ENCODE data around the gene UNC93A.
"Not testable (repeated sequence)": the region's sequence is repeated elsewhere in the genome, so short reads cannot be mapped to it uniquely, and the experiment has no call there.

Gene UNC93A

GRCh38 chr6:167351656-167352345, 60.7 kb downstream of the UNC93A start:
- no peak for DNase-seq
- Histone ChIP-seq H3K36me3 (replicated peaks) (no peaks in the 10 kb centered on the region), H3K27ac (no peak overlapping the region), H3K27me3 (replicated peaks) (peaks cover 5% of the 10 kb centered on the region), H3K4me3 (ENCODE audit: low read depth, low read length) (no peak overlapping the region)
- in situ Hi-C loops (cut with HindIII; ENCODE audit: low pct_ligation_motif_present, low sequenced_read_pairs): no loop called here
- TF ChIP-seq CTCF (IDR thresholded peaks at IDR 0.05; ENCODE audit: low read depth, low read length, missing control alignments): no peak

- H3K27ac ChIP-seq: no peak overlapping the region
- H3K36me3 ChIP-seq (replicated peaks): no peaks in the 10 kb centered on the region
- no peak for DNase-seq
- H3K4me3 ChIP-seq (ENCODE audit: low read depth, low read length): no peak overlapping the region
- in situ Hi-C loops (cut with HindIII; ENCODE audit: low pct_ligation_motif_present, low sequenced_read_pairs): no loop called here
- no peaks in the 10 kb centered on the region for H3K27me3 ChIP-seq (replicated peaks)
- no peak for TF ChIP-seq CTCF (IDR thresholded peaks at IDR 0.05; ENCODE audit: low read depth, low read length, missing control alignments)
Observed at GRCh38 chr6:167356874-167357273, 65.8 kb downstream of the UNC93A start.

GRCh38 chr6:167358394-167358793, 67.3 kb downstream of the UNC93A start:
- H3K27me3 ChIP-seq (replicated peaks); H3K27ac ChIP-seq; in situ Hi-C loops (cut with HindIII; ENCODE audit: low pct_ligation_motif_present, low sequenced_read_pairs); H3K36me3 ChIP-seq (replicated peaks); DNase-seq; H3K4me3 ChIP-seq (ENCODE audit: low read depth, low read length): not testable (repeated sequence)

GRCh38 chr6:167361170-167361569, 70.1 kb downstream of the UNC93A start:
- DNase-seq; H3K4me3 ChIP-seq (ENCODE audit: low read depth, low read length); in situ Hi-C loops (cut with HindIII; ENCODE audit: low pct_ligation_motif_present, low sequenced_read_pairs); H3K27me3 ChIP-seq (replicated peaks); H3K27ac ChIP-seq; H3K36me3 ChIP-seq (replicated peaks): not testable (repeated sequence)

Data from brain microvascular endothelial cell (primary cell).